OCI-LY1 (cell line): Measurements from ENCODE around the gene MCUR1.

Experiments used
- H2AFZ ChIP-seq: fragments of 200-600 bp; sonication (generic), shearing (Covaris generic); 2 replicates; pipeline ENCODE4 v1.6.0; 2014; ENCODE audit warnings: antibody characterized with exemption, mild to moderate bottlenecking, low read length
- H3F3A ChIP-seq: fragments of 200-600 bp; sonication (generic), shearing (Covaris generic); 2 replicates; pipeline ENCODE4 v1.6.0; 2014; ENCODE audit warnings: mild to moderate bottlenecking, antibody characterized with exemption, low read length, moderate library complexity; ENCODE audit not compliant: insufficient read depth
- H3K27ac ChIP-seq: fragments of 200-600 bp; sonication (generic); 2 replicates; pipeline ENCODE4 v1.5.1; 2014; ENCODE audit warnings: low read length, mixed run types, mild to moderate bottlenecking, low read depth; ENCODE audit not compliant: poor library complexity, severe bottlenecking
- H3K27me3 ChIP-seq: fragments of 200-600 bp; sonication (generic); 2 replicates; pipeline ENCODE4 v1.6.0; 2014; ENCODE audit warnings: antibody characterized with exemption, mild to moderate bottlenecking, low read length, moderate library complexity; ENCODE audit not compliant: insufficient read depth
- H3K36me3 ChIP-seq: fragments of 200-600 bp; sonication (generic); 2 replicates; pipeline ENCODE4 v1.6.1; 2014; ENCODE audit warnings: mild to moderate bottlenecking, antibody characterized with exemption, low read length, moderate library complexity, mixed read lengths; ENCODE audit not compliant: insufficient read depth
- H3K4me1 ChIP-seq: fragments of 200-600 bp; sonication (generic); 2 replicates; pipeline ENCODE4 v1.5.1; 2014; ENCODE audit warnings: mild to moderate bottlenecking, low read length, moderate library complexity; ENCODE audit not compliant: insufficient read depth, severe bottlenecking
- H3K4me2 ChIP-seq: fragments of 200-600 bp; sonication (generic), shearing (Covaris generic); 2 replicates; pipeline ENCODE4 v1.6.1; 2014; ENCODE audit warnings: low read length
- H3K4me3 ChIP-seq: fragments of 200-600 bp; sonication (generic); 2 replicates; pipeline ENCODE4 v1.5.1; 2014; ENCODE audit warnings: low read length, low read depth, mild to moderate bottlenecking, mixed read lengths; ENCODE audit not compliant: poor library complexity, severe bottlenecking
- H3K79me2 ChIP-seq: fragments of 200-600 bp; shearing (Covaris generic); 2 replicates; pipeline ENCODE4 v1.6.1; 2016; ENCODE audit warnings: mixed run types, low read length, mixed read lengths; ENCODE audit not compliant: insufficient read depth
- H3K9ac ChIP-seq: fragments of 200-600 bp; sonication (generic), shearing (Covaris generic); 2 replicates; pipeline ENCODE4 v1.6.1; 2014; ENCODE audit warnings: mild to moderate bottlenecking, low read length, mixed read lengths
- H3K9me2 ChIP-seq: fragments of 200-600 bp; sonication (generic), shearing (Covaris generic); 2 replicates; pipeline ENCODE4 v1.6.1; 2014; ENCODE audit warnings: low read depth, mild to moderate bottlenecking, low read length, mixed read lengths
- H3K9me3 ChIP-seq: fragments of 200-600 bp; shearing (Covaris generic); 2 replicates; pipeline ENCODE4 v1.6.1; 2014; ENCODE audit warnings: low read length, mixed read lengths
- H4K20me1 ChIP-seq: fragments of 200-600 bp; sonication (generic), shearing (Covaris generic); 2 replicates; pipeline ENCODE4 v1.6.0; 2016; ENCODE audit warnings: mild to moderate bottlenecking, low read length; ENCODE audit not compliant: insufficient read depth
- CTCF ChIP-seq: fragments of 200-600 bp; sonication (generic), shearing (Covaris generic); IDR thresholded peaks from 2 replicates; pipeline ENCODE4 v1.5.1; 2017; ENCODE audit warnings: mild to moderate bottlenecking, antibody characterized with exemption, low read length, moderate library complexity, mixed read lengths
- EZH2 ChIP-seq: fragments of 200-600 bp; sonication (generic), shearing (Covaris generic); IDR thresholded peaks from 2 replicates; pipeline ENCODE4 v1.8.0; 2017; ENCODE audit warnings: borderline replicate concordance, mixed run types, mild to moderate bottlenecking, antibody characterized with exemption, low read length, moderate library complexity, mixed read lengths

The MCUR1 gene

GRCh38 chr6:13847326-13848050, 33.1 kb upstream of the MCUR1 start:
- no peaks in the 10 kb centered on the region for H3K4me1 ChIP-seq
- no peaks in the 10 kb centered on the region for H3K9me2 ChIP-seq
- no peaks in the 10 kb centered on the region for H3K79me2 ChIP-seq
- H3F3A ChIP-seq = no peaks in the 10 kb centered on the region
- no peaks in the 10 kb centered on the region for H4K20me1 ChIP-seq
- H3K4me2 ChIP-seq = no peak overlapping the region
- no peaks in the 10 kb centered on the region for H3K9me3 ChIP-seq
- H3K27ac ChIP-seq = no peak overlapping the region
- no peak overlapping the region for H2AFZ ChIP-seq
- 0 out of 2 replicates have a peak, but pooled peaks cover 5% of the 10 kb centered on the region for H3K27me3 ChIP-seq
- no peak overlapping the region for H3K4me3 ChIP-seq
- no peak for TF ChIP-seq CTCF
- TF ChIP-seq EZH2 = no peak
- no peak overlapping the region for H3K9ac ChIP-seq
- no peaks in the 10 kb centered on the region for H3K36me3 ChIP-seq

- H2AFZ ChIP-seq = no peak overlapping the region
- H4K20me1 ChIP-seq = no peaks in the 10 kb centered on the region
- no peaks in the 10 kb centered on the region for H3K9me3 ChIP-seq
- peak; percentile 14; the same call in 1 of the 2 replicates for TF ChIP-seq CTCF
- TF ChIP-seq EZH2 = no peak
- no peaks in the 10 kb centered on the region for H3F3A ChIP-seq
- H3K9me2 ChIP-seq = no peaks in the 10 kb centered on the region
- 0 out of 2 replicates have a peak, but pooled peaks cover 5% of the 10 kb centered on the region for H3K27me3 ChIP-seq
- no peak overlapping the region for H3K27ac ChIP-seq
- H3K4me1 ChIP-seq = no peaks in the 10 kb centered on the region
- no peak overlapping the region for H3K9ac ChIP-seq
- H3K4me3 ChIP-seq = no peak overlapping the region
- no peak overlapping the region for H3K4me2 ChIP-seq
- H3K36me3 ChIP-seq = no peaks in the 10 kb centered on the region
- no peaks in the 10 kb centered on the region for H3K79me2 ChIP-seq
These were observed 32.5 kb upstream of the MCUR1 start for GRCh38 chr6:13846841-13847240.

GRCh38 chr6:13841936-13842335, 27.6 kb upstream of the MCUR1 start:
- no peaks in the 10 kb centered on the region for H3K4me1 ChIP-seq

More at GRCh38 chr6:13841936-13842335, 27.6 kb upstream of the MCUR1 start:
- Histone ChIP-seq H3F3A (no peaks in the 10 kb centered on the region), H3K4me3 (no peak overlapping the region), H3K36me3 (no peaks in the 10 kb centered on the region), H3K4me2 (no peak overlapping the region), H2AFZ (no peak overlapping the region), H3K9me3 (no peaks in the 10 kb centered on the region), H3K9ac (no peak overlapping the region), H3K79me2 (no peaks in the 10 kb centered on the region), H3K27ac (no peak overlapping the region), H3K27me3 (no peaks in the 10 kb centered on the region), H4K20me1 (no peaks in the 10 kb centered on the region), H3K9me2 (no peaks in the 10 kb centered on the region)
- no peak for TF ChIP-seq CTCF
- TF ChIP-seq EZH2 = no peak
